IMR-90 (cell line): ENCODE measurements around the gene AAK1. TPM values are rescaled to one million over a fixed set of nuclear protein-coding genes. Genes with fewer than 3 reads are reported as not detected.

Experiments
- ATAC-seq: fragments of 200-7000 bp; cut with Tn5 transposase; 2 replicates; pipeline ENCODE4 v1.9.1; 2020; ENCODE audit warnings: low read depth, mild to moderate bottlenecking, moderate library complexity
- BruUV-seq: library from RNA; stranded (reverse); fragments of 400-500 nt; replicated peaks from 2 replicates; lab custom pipeline; 2021; lab: Mats Ljungman, UMichigan
- CTCF ChIA-PET: fragments of 300-600 bp; formaldehyde crosslinking; extraction: SDS; loops from one replicate; lab custom pipeline; 2021; ENCODE audit warnings: antibody characterized with exemption; lab: Yijun Ruan, JAX
- POLR2A ChIA-PET: fragments of 300-600 bp; sonication (Branson Sonifier 250); formaldehyde crosslinking; loops from one replicate; lab custom pipeline; 2022; ENCODE audit warnings: antibody characterized with exemption; ENCODE audit not compliant: unreplicated experiment; lab: Charles Lee
- DNase-seq: peaks from one replicate; pipeline ENCODE4 v3.0.0; 2013
- H2AFZ ChIP-seq: replicated peaks from 2 replicates; pipeline ENCODE3; 2013; ENCODE audit warnings: low read length, mild to moderate bottlenecking; ENCODE audit not compliant: poor library complexity
- H2AK5ac ChIP-seq: 2 replicates; pipeline ENCODE4 v1.6.1; 2013; ENCODE audit warnings: low read depth, low read length, inconsistent platforms
- H2AK9ac ChIP-seq: replicated peaks from 2 replicates; pipeline ENCODE3; 2013; ENCODE audit warnings: mild to moderate bottlenecking, low read depth, low read length, moderate library complexity; ENCODE audit not compliant: poor library complexity
- H2BK120ac ChIP-seq: 2 replicates; pipeline ENCODE4 v1.6.1; 2013; ENCODE audit warnings: low read depth, low read length, inconsistent platforms
- H2BK15ac ChIP-seq: 3 replicates; pipeline ENCODE4 v1.6.1; 2013; ENCODE audit warnings: low read depth, low read length, inconsistent platforms
- H2BK20ac ChIP-seq: 2 replicates; pipeline ENCODE4 v1.6.1; 2013; ENCODE audit warnings: low read depth, mild to moderate bottlenecking, inconsistent platforms, low read length, moderate library complexity
- H2BK5ac ChIP-seq: 2 replicates; pipeline ENCODE4 v1.6.1; 2013; ENCODE audit warnings: mild to moderate bottlenecking, low read depth, low read length, inconsistent platforms; ENCODE audit not compliant: poor library complexity, severe bottlenecking
- H3K14ac ChIP-seq: replicated peaks from 2 replicates; pipeline ENCODE4 v1.6.1; 2013; ENCODE audit warnings: low read depth, low read length, inconsistent platforms
- H3K18ac ChIP-seq: 2 replicates; pipeline ENCODE4 v1.6.1; 2013; ENCODE audit warnings: low read depth, low read length, control low read depth
- H3K23ac ChIP-seq: 2 replicates; pipeline ENCODE4 v1.6.1; 2013; ENCODE audit warnings: low read depth, low read length, inconsistent platforms
- H3K27ac ChIP-seq: 2 replicates; pipeline ENCODE4 v1.5.1; 2013; ENCODE audit warnings: mild to moderate bottlenecking, control low read depth, low read length; ENCODE audit not compliant: insufficient read depth
- H3K27me3 ChIP-seq: 2 replicates; pipeline ENCODE4 v1.6.1; 2013; ENCODE audit warnings: low read length; ENCODE audit not compliant: control insufficient read depth, insufficient read depth
- H3K36me3 ChIP-seq: 2 replicates; pipeline ENCODE4 v1.6.1; 2013; ENCODE audit warnings: low read length, mixed read lengths; ENCODE audit not compliant: control insufficient read depth, insufficient read depth
- H3K4ac ChIP-seq: 2 replicates; pipeline ENCODE4 v1.6.1; 2013; ENCODE audit warnings: low read depth, low read length, inconsistent platforms
- H3K4me1 ChIP-seq: 2 replicates; pipeline ENCODE4 v1.6.1; 2013; ENCODE audit warnings: low read length, mixed read lengths; ENCODE audit not compliant: control insufficient read depth, insufficient read depth
- H3K4me2 ChIP-seq: 2 replicates; pipeline ENCODE4 v1.6.1; 2013; ENCODE audit warnings: low read depth, mild to moderate bottlenecking, control low read depth, low read length, moderate library complexity
- H3K4me3 ChIP-seq: 2 replicates; pipeline ENCODE4 v1.5.1; 2013; ENCODE audit warnings: low read depth, mild to moderate bottlenecking, control low read depth, low read length, moderate library complexity; ENCODE audit not compliant: insufficient read depth
- H3K56ac ChIP-seq: 2 replicates; pipeline ENCODE4 v1.6.1; 2013; ENCODE audit warnings: low read length, inconsistent platforms; ENCODE audit not compliant: insufficient read depth; ENCODE audit errors: extremely low read depth
- H3K79me1 ChIP-seq, 2 experiments: 2 replicates each; pipeline ENCODE4 v1.6.1; 2013; ENCODE audit warnings: low read length in 2 of 2, inconsistent platforms in 1 of 2, low read depth in 1 of 2
- H3K9ac ChIP-seq: 2 replicates; pipeline ENCODE4 v1.6.1; 2013; ENCODE audit warnings: low read depth, low read length, control low read depth
- H3K9me1 ChIP-seq: 2 replicates; pipeline ENCODE4 v1.6.1; 2013; ENCODE audit warnings: low read length, inconsistent platforms; ENCODE audit not compliant: insufficient read depth
- H3K9me3 ChIP-seq: 2 replicates; pipeline ENCODE4 v1.6.1; 2013; ENCODE audit warnings: low read length; ENCODE audit not compliant: control insufficient read depth, insufficient read depth
- H4K20me1 ChIP-seq: 2 replicates; pipeline ENCODE4 v1.6.1; 2013; ENCODE audit warnings: low read length, inconsistent platforms; ENCODE audit not compliant: insufficient read depth
- H4K5ac ChIP-seq: 2 replicates; pipeline ENCODE4 v1.6.1; 2013; ENCODE audit warnings: mild to moderate bottlenecking, low read depth, low read length, control low read depth
- H4K8ac ChIP-seq, 2 experiments: 2 replicates each; pipeline ENCODE4 v1.6.1; 2013; ENCODE audit warnings: low read depth in 2 of 2, low read length in 2 of 2, control low read depth in 1 of 2, inconsistent platforms in 1 of 2
- H4K91ac ChIP-seq: 2 replicates; pipeline ENCODE4 v1.6.1; 2013; ENCODE audit warnings: low read depth, low read length, inconsistent platforms; ENCODE audit not compliant: insufficient read depth
- BHLHE40 ChIP-seq: fragments of 150-350 bp; IDR thresholded peaks from 2 replicates; pipeline ENCODE4 v1.6.1; 2016; ENCODE audit warnings: mild to moderate bottlenecking, low read depth, low read length
- CEBPB ChIP-seq: IDR thresholded peaks from 2 replicates; pipeline ENCODE4 v1.6.1; 2012; ENCODE audit warnings: low read depth, low read length, improper control_type of control experiment
- CHD1 ChIP-seq: IDR thresholded peaks from 2 replicates; pipeline ENCODE4 v1.6.1; 2012; ENCODE audit warnings: low read depth, low read length, improper control_type of control experiment
- CTCF ChIP-seq: conservative IDR thresholded peaks from 2 replicates; pipeline ENCODE4 v1.5.1; 2012; ENCODE audit warnings: mild to moderate bottlenecking, low read depth, low read length, improper control_type of control experiment
- ELK1 ChIP-seq: fragments of 150-350 bp; IDR thresholded peaks from 2 replicates; pipeline ENCODE4 v1.6.1; 2016; ENCODE audit warnings: low read depth, mild to moderate bottlenecking, low read length, moderate library complexity, borderline replicate concordance
- FOS ChIP-seq: fragments of 150-350 bp; IDR thresholded peaks from 2 replicates; pipeline ENCODE4 v1.6.1; 2016; ENCODE audit warnings: low read depth, low read length
- MAFK ChIP-seq: IDR thresholded peaks from 2 replicates; pipeline ENCODE4 v1.6.1; 2012; ENCODE audit warnings: low read depth, low read length, improper control_type of control experiment
- MAZ ChIP-seq: IDR thresholded peaks from 2 replicates; pipeline ENCODE4 v1.6.1; 2012; ENCODE audit warnings: low read depth, mild to moderate bottlenecking, low read length, improper control_type of control experiment, moderate library complexity, borderline replicate concordance
- MXI1 ChIP-seq: IDR thresholded peaks from 2 replicates; pipeline ENCODE4 v1.6.1; 2012; ENCODE audit warnings: low read depth, mild to moderate bottlenecking, low read length, moderate library complexity, borderline replicate concordance
- NFE2L2 ChIP-seq: fragments of 150-350 bp; IDR thresholded peaks from 2 replicates; pipeline ENCODE4 v1.6.1; 2016; ENCODE audit warnings: low read depth, mild to moderate bottlenecking, low read length
- POLR2A ChIP-seq: IDR thresholded peaks from 2 replicates; pipeline ENCODE4 v1.6.1; 2012; ENCODE audit warnings: mild to moderate bottlenecking, low read depth, low read length
- RAD21 ChIP-seq: IDR thresholded peaks from 2 replicates; pipeline ENCODE4 v1.6.1; 2012; ENCODE audit warnings: low read length, improper control_type of control experiment
- RCOR1 ChIP-seq: IDR thresholded peaks from 2 replicates; pipeline ENCODE4 v1.6.1; 2012; ENCODE audit warnings: mild to moderate bottlenecking, low read length, improper control_type of control experiment; ENCODE audit not compliant: insufficient replicate concordance
- RFX5 ChIP-seq: IDR thresholded peaks from 2 replicates; pipeline ENCODE4 v1.8.0; 2012; ENCODE audit warnings: low read depth, mild to moderate bottlenecking, low read length, moderate library complexity
- SMC3 ChIP-seq: fragments of 150-350 bp; IDR thresholded peaks from 2 replicates; pipeline ENCODE4 v1.6.1; 2016; ENCODE audit warnings: low read depth, mild to moderate bottlenecking, antibody characterized with exemption, low read length, moderate library complexity
- USF2 ChIP-seq: fragments of 150-350 bp; IDR thresholded peaks from 2 replicates; pipeline ENCODE4 v1.6.1; 2017; ENCODE audit warnings: mild to moderate bottlenecking, antibody characterized with exemption, low read length, low read depth
- WGBS, 2 experiments: methylation state at CpG; one replicate each; pipeline versions ENCODE4 v1.1.5 to v1.1.7; 2013; ENCODE audit warnings: missing lambda C conversion rate in 2 of 2; ENCODE audit not compliant: insufficient read length in 1 of 2; ENCODE audit errors: extremely low coverage in 2 of 2; 5-methylcytosine and 5-hydroxymethylcytosine counted together
- dilution Hi-C: fragments of 300-500 bp; cut with HindIII; formaldehyde crosslinking; loops from one replicate; pipeline ENCODE4 v1.14.3; 2018; ENCODE audit warnings: low sequenced_read_pairs; ENCODE audit not compliant: unreplicated experiment
- in situ Hi-C: fragments of 300-500 bp; cut with MboI; formaldehyde crosslinking; loops from 3 replicates; pipeline ENCODE4 v1.14.3; 2019; ENCODE audit warnings: low sequenced_read_pairs, inconsistent platforms, mixed read lengths
- intact Hi-C: fragments of 100-400 bp; cut with micrococcal nuclease; formaldehyde crosslinking; loops from 2 replicates; pipeline ENCODE4 v1.10.0; 2022
- polyA plus RNA-seq, 3 experiments: library from polyadenylated mRNA; depleted of rRNA; stranded (reverse); fragments of >200 nt; gene quantifications; 2 replicates each; pipeline ENCODE4 v1.2.3, GENCODE V29; 2012; ENCODE audit warnings: low replicate concordance in 1 of 3
- total RNA-seq: library from RNA; depleted of rRNA; stranded (reverse); fragments of >200 nt; gene quantifications from 2 replicates; pipeline ENCODE4 v1.2.3, GENCODE V29; 2012

The AAK1 gene
- total and polyA plus RNA-seq, 2 of the 4 experiments (the other 2 are of a cell fraction) = 21.9 to 26.5 TPM

- no peaks in the 10 kb centered on the region; the same call in 1 of the 2 replicates for H4K20me1 ChIP-seq
- no peak overlapping the region for H3K4me3 ChIP-seq
- H3K4me2 ChIP-seq = no peak overlapping the region
- no peaks in the 10 kb centered on the region for H3K9me3 ChIP-seq
- in situ Hi-C loops = no loop called here
- no peak overlapping the region for H3K14ac ChIP-seq
- CTCF ChIA-PET = no interaction called here
- POLR2A ChIA-PET = no interaction called here
- DNase-seq = no peak
- no peak overlapping the region for H2AK9ac ChIP-seq
- ATAC-seq = no peak
- H4K8ac ChIP-seq = no peak overlapping the region
- H4K5ac ChIP-seq = no peak overlapping the region
- intact Hi-C loops = no loop called here
- H3K27me3 ChIP-seq = no peaks in the 10 kb centered on the region
- H4K91ac ChIP-seq = no peak overlapping the region
- H2AFZ ChIP-seq = no peak overlapping the region
- H2BK5ac ChIP-seq = no peak overlapping the region
- no peak overlapping the region for H3K27ac ChIP-seq
- peaks cover 14% of the 10 kb centered on the region for H3K9me1 ChIP-seq
- H3K9ac ChIP-seq = no peak overlapping the region
- H2BK20ac ChIP-seq = no peak overlapping the region
- no peak overlapping the region for H3K23ac ChIP-seq
- no peak overlapping the region for H2BK15ac ChIP-seq
- no peak overlapping the region for H3K56ac ChIP-seq
- dilution Hi-C loops = no loop called here
- WGBS, 2 experiments = no CpG with 5 or more reads among the region's 5 CpGs
- no TSS peak for BruUV-seq
- H3K36me3 ChIP-seq = peaks cover 10% of the 10 kb centered on the region
- H2BK120ac ChIP-seq = no peak overlapping the region
- TF ChIP-seq BHLHE40 = no peak
- no peak for TF ChIP-seq CEBPB
- TF ChIP-seq FOS = no peak
- TF ChIP-seq NFE2L2 = no peak
- no peak for TF ChIP-seq POLR2A
- TF ChIP-seq CHD1 = no peak
- no peak for TF ChIP-seq RCOR1
- TF ChIP-seq SMC3 = no peak
- no peak for TF ChIP-seq RAD21
- no peak for TF ChIP-seq MXI1
- no peak for TF ChIP-seq MAZ
- TF ChIP-seq RFX5 = no peak
- no peak for TF ChIP-seq USF2
- no peak for TF ChIP-seq ELK1
- no peak for TF ChIP-seq CTCF
- TF ChIP-seq MAFK = no peak
- H3K4ac ChIP-seq = no peak overlapping the region
- no peak overlapping the region for H3K18ac ChIP-seq
- H3K4me1 ChIP-seq = no peaks in the 10 kb centered on the region
- H2AK5ac ChIP-seq = no peak overlapping the region
- H3K79me1 ChIP-seq = peaks cover 6 to 29% of the 10 kb centered on the region in 2 experiments
These were observed 172.6 kb downstream of the AAK1 start for GRCh38 chr2:69470911-69471310.
